K562 (cell line): Measurements from ENCODE around the gene HLTF. TPM values are rescaled to one million over a fixed set of nuclear protein-coding genes. Genes with fewer than 3 reads are reported as not detected.

ENCODE experiments used
- ATAC-seq: fragments of 200-7000 bp; cut with Tn5 transposase; 3 replicates; pipeline ENCODE4 v1.9.1; 2020; ENCODE audit warnings: moderate library complexity
- BruUV-seq: library from RNA; stranded (reverse); fragments of 400-500 nt; replicated peaks from 2 replicates; lab custom pipeline; 2021; lab: Mats Ljungman, UMichigan
- CTCF ChIA-PET: fragments of 300-600 bp; formaldehyde crosslinking; extraction: SDS; loops from one replicate; lab custom pipeline; 2021; ENCODE audit warnings: low intra/inter-chr PET ratio; lab: Yijun Ruan, JAX
- POLR2A ChIA-PET: fragments of 300-600, 350-650 bp; sonication (Branson Sonifier 250); formaldehyde crosslinking; extraction: SDS; loops from one replicate; lab custom pipeline; 2021; ENCODE audit warnings: antibody characterized with exemption, inconsistent platforms; lab: Yijun Ruan, JAX
- DNase-seq, 4 experiments: peaks; one replicate each; pipeline versions ENCODE4 v3.0.0 to v3.0.0-alpha.2; 2011 to 2018; ENCODE audit warnings: low spot score in 3 of 4, mixed read lengths in 3 of 4; ENCODE audit errors: extremely low read depth in 1 of 4
- FAIRE-seq: peaks from 2 replicates; lab custom pipeline; 2011; peaks lifted over from hg19 to GRCh38; lab: Jason Lieb, UNC
- H2AFZ ChIP-seq: 2 replicates; pipeline ENCODE4 v1.6.0; 2011; ENCODE audit warnings: low read depth, low read length, control low read depth, inconsistent platforms
- H3K27ac ChIP-seq: fragments of 200-600 bp; 3 replicates; pipeline ENCODE4 v1.8.0; 2011; ENCODE audit warnings: low read depth, mild to moderate bottlenecking, control low read depth, inconsistent platforms, low read length, moderate library complexity, mixed read lengths; ENCODE audit errors: extremely low read depth
- H3K27me3 ChIP-seq, 2 experiments: fragments of 300-600 bp in 1 of 2; 2 replicates in 1 of 2; 3 replicates in 1 of 2; pipeline versions ENCODE4 v1.6.0 to v1.8.0; 2011; ENCODE audit warnings: inconsistent platforms in 2 of 2, low read length in 2 of 2, mild to moderate bottlenecking in 1 of 2, mixed read lengths in 1 of 2, moderate library complexity in 1 of 2; ENCODE audit not compliant: control insufficient read depth in 2 of 2, insufficient read depth in 2 of 2
- H3K36me3 ChIP-seq: fragments of 300-600 bp; 3 replicates; pipeline ENCODE4 v1.8.0; 2011; ENCODE audit warnings: mild to moderate bottlenecking, low read length, inconsistent platforms; ENCODE audit not compliant: control insufficient read depth, insufficient read depth
- H3K4me1 ChIP-seq, 2 experiments: fragments of 200-600 bp in 1 of 2; replicated peaks in 1 of 2; 2 replicates in 1 of 2; 3 replicates in 1 of 2; pipeline versions ENCODE4 v1.5.1 to v1.8.0; 2011; ENCODE audit warnings: inconsistent platforms in 2 of 2, low read length in 2 of 2, mild to moderate bottlenecking in 1 of 2, mixed read lengths in 1 of 2, moderate library complexity in 1 of 2; ENCODE audit not compliant: control insufficient read depth in 2 of 2, insufficient read depth in 2 of 2
- H3K4me2 ChIP-seq: 2 replicates; pipeline ENCODE4 v1.6.1; 2011; ENCODE audit warnings: low read length, control low read depth, inconsistent platforms, mixed read lengths; ENCODE audit not compliant: insufficient read depth
- H3K4me3 ChIP-seq: fragments of 200-600 bp; sonication (generic), shearing (Covaris generic); 2 replicates; pipeline ENCODE4 v1.5.1; 2016; ENCODE audit warnings: control low read depth, inconsistent platforms
- H3K79me2 ChIP-seq: fragments of 200-600 bp; 3 replicates; pipeline ENCODE4 v1.8.0; 2011; ENCODE audit warnings: low read length, inconsistent platforms; ENCODE audit not compliant: control insufficient read depth, insufficient read depth
- H3K9ac ChIP-seq, 2 experiments: 2 replicates each; pipeline versions ENCODE4 v1.6.0 to v1.6.1; 2011; ENCODE audit warnings: low read depth in 2 of 2, low read length in 2 of 2, control low read depth in 1 of 2, inconsistent platforms in 1 of 2, mild to moderate bottlenecking in 1 of 2, mixed read lengths in 1 of 2; ENCODE audit not compliant: insufficient read depth in 1 of 2
- H3K9me1 ChIP-seq: one replicate; pipeline ENCODE4 v1.6.0; 2011; ENCODE audit warnings: inconsistent platforms, mild to moderate bottlenecking, low read length, moderate library complexity; ENCODE audit not compliant: control insufficient read depth, insufficient read depth
- H3K9me3 ChIP-seq: replicated peaks from 2 replicates; pipeline ENCODE4 v1.5.1; 2011; ENCODE audit warnings: low read depth, low read length, inconsistent platforms; ENCODE audit not compliant: control insufficient read depth, insufficient read depth
- H4K20me1 ChIP-seq: replicated peaks from 2 replicates; pipeline ENCODE4 v1.6.1; 2011; ENCODE audit warnings: low read length, inconsistent platforms, mixed read lengths; ENCODE audit not compliant: control insufficient read depth, insufficient read depth
- BCOR ChIP-seq: fragments of 450-650 bp; IDR thresholded peaks from 2 replicates; pipeline ENCODE4 v1.6.1; 2016
- CEBPG ChIP-seq, 3 experiments: fragments of 200-800 bp in 1 of 3; sonication (Bioruptor generic) in 1 of 3; sonication (generic) in 1 of 3; formaldehyde crosslinking in 1 of 3; IDR thresholded peaks in 2 of 3; conservative IDR thresholded peaks in 1 of 3; 2 replicates each; pipeline versions ENCODE4 v1.6.1 to v1.8.0; 2016 to 2022; ENCODE audit warnings: missing compliant biosample characterization in 2 of 3, missing genetic modification characterization in 2 of 3, mild to moderate bottlenecking in 1 of 3, missing genetic modification reagents in 1 of 3
- CXXC5 ChIP-seq: fragments of 250-450 bp; sonication (Bioruptor Pico); IDR thresholded peaks from 2 replicates; pipeline ENCODE4 v1.8.0; 2022; ENCODE audit warnings: inconsistent platforms, mild to moderate bottlenecking, moderate library complexity
- EP300 ChIP-seq: IDR thresholded peaks from 2 replicates; pipeline ENCODE4 v1.6.1; 2012; ENCODE audit warnings: low read length, improper control_type of control experiment
- FOXJ2 ChIP-seq: fragments of 200-800 bp; sonication (Bioruptor generic); IDR thresholded peaks from 2 replicates; pipeline ENCODE4 v1.6.1; 2016; ENCODE audit warnings: missing genetic modification characterization, missing compliant biosample characterization
- JUN ChIP-seq, 2 experiments: sonication (generic) in 1 of 2; formaldehyde crosslinking in 1 of 2; IDR thresholded peaks; 2 replicates each; pipeline versions ENCODE4 v1.6.1 to v1.8.0; 2012 to 2022; ENCODE audit warnings: borderline replicate concordance in 2 of 2, mild to moderate bottlenecking in 2 of 2, improper control_type of control experiment in 1 of 2, low read depth in 1 of 2, low read length in 1 of 2, missing genetic modification reagents in 1 of 2
- KDM4B ChIP-seq, 2 experiments: fragments of 450-650 bp in 1 of 2; sonication (generic) in 1 of 2; IDR thresholded peaks; 2 replicates each; pipeline ENCODE4 v1.6.1; 2016 to 2017; ENCODE audit warnings: borderline replicate concordance in 2 of 2, antibody characterized with exemption in 1 of 2, low read depth in 1 of 2, mild to moderate bottlenecking in 1 of 2
- KHSRP ChIP-seq: fragments of 450-650 bp; IDR thresholded peaks from 2 replicates; pipeline ENCODE4 v1.6.1; 2017
- KLF16 ChIP-seq: IDR thresholded peaks from 2 replicates; pipeline ENCODE4 v1.6.1; 2016; ENCODE audit warnings: antibody characterized with exemption
- MYNN ChIP-seq, 2 experiments: sonication (generic); formaldehyde crosslinking in 1 of 2; IDR thresholded peaks; 2 replicates each; pipeline versions ENCODE4 v1.5.0 to v1.6.1; 2016 to 2020; ENCODE audit warnings: antibody characterized with exemption in 1 of 2, missing genetic modification reagents in 1 of 2
- PHB2 ChIP-seq: fragments of 450-650 bp; IDR thresholded peaks from 2 replicates; pipeline ENCODE4 v1.6.1; 2017; ENCODE audit warnings: low read depth
- PTRF ChIP-seq: fragments of 450-650 bp; IDR thresholded peaks from 2 replicates; pipeline ENCODE4 v1.6.1; 2016; ENCODE audit warnings: mild to moderate bottlenecking, missing genetic modification characterization, missing compliant biosample characterization
- TCF3 ChIP-seq: sonication (generic); formaldehyde crosslinking; IDR thresholded peaks from 2 replicates; pipeline ENCODE4 v1.4.0; 2020; ENCODE audit warnings: mild to moderate bottlenecking, missing genetic modification reagents
- U2AF2 ChIP-seq: fragments of 200-400 bp; formaldehyde crosslinking; optimal IDR thresholded peaks from 2 replicates; pipeline ENCODE3; 2017; ENCODE audit warnings: low read depth, mild to moderate bottlenecking, low read length
- ZNF24 ChIP-seq: fragments of 450-650 bp; IDR thresholded peaks from 2 replicates; pipeline ENCODE4 v1.6.1; 2016
- ZNF253 ChIP-seq: fragments of 250-450 bp; sonication (Bioruptor Pico); conservative IDR thresholded peaks from 2 replicates; pipeline ENCODE4 v1.6.1; 2021; ENCODE audit warnings: mild to moderate bottlenecking
- ZNF274 ChIP-seq: IDR thresholded peaks from 2 replicates; pipeline ENCODE4 v1.6.1; 2011; ENCODE audit warnings: low read depth, mild to moderate bottlenecking, low read length, moderate library complexity, borderline replicate concordance
- WGBS: fragments of 100-300 bp; shearing (Covaris generic); methylation state at CpG from one replicate; pipeline ENCODE4 v1.1.6; 2016; ENCODE audit warnings: low coverage, mixed read lengths; ENCODE audit not compliant: insufficient coverage; ENCODE audit errors: missing lambda C conversion rate; 5-methylcytosine and 5-hydroxymethylcytosine counted together
- in situ Hi-C: fragments of 300-500 bp; cut with MboI; formaldehyde crosslinking; loops from 4 replicates; pipeline ENCODE4 v1.15.0; 2018; ENCODE audit warnings: inconsistent platforms, mixed read lengths
- intact Hi-C: fragments of 100-400 bp; cut with micrococcal nuclease; formaldehyde crosslinking; loops from 2 replicates; pipeline ENCODE4 v1.14.2; 2022
- polyA plus RNA-seq, 8 experiments: library from polyadenylated mRNA; depleted of rRNA in 4 of 8; stranded (reverse) in 5 of 8; unstranded in 3 of 8; fragments of >200 nt; fragmentation: Nextera tagmentation in 2 of 8; fragmentation: Illumina TruSeq in 1 of 8; extraction: Ambion mirVana in 2 of 8; extraction: Trizol in 1 of 8; gene quantifications; 2 replicates each; pipeline versions ENCODE4 v1.2.1 to v1.2.3, GENCODE V29; 2011 to 2014; ENCODE audit warnings: inconsistent platforms in 1 of 8, missing spikeins in 1 of 8
- total RNA-seq, 7 experiments: library from RNA; depleted of rRNA in 6 of 7; stranded (reverse); fragments of >200 nt in 6 of 7; fragmentation: Illumina TruSeq in 2 of 7; extraction: Trizol in 2 of 7; gene quantifications; 2 replicates each; pipeline versions ENCODE4 v1.2.1 to v1.2.3, GENCODE V29; 2011 to 2021; ENCODE audit warnings: low replicate concordance in 1 of 7
- TF ChIP-seq, protein P1 (sequence below): fragments of 150-350 bp; IDR thresholded peaks from 2 replicates; pipeline ENCODE4 v1.6.1; 2014; ENCODE audit warnings: low read depth, mild to moderate bottlenecking, low read length, borderline replicate concordance

The HLTF gene
- total and polyA plus RNA-seq, 9 of the 15 experiments (the other 6 are each of a cell fraction or from before 2014, with no cell fraction given), result 35.1 to 82.4 (median 50.4) TPM

DNA sequence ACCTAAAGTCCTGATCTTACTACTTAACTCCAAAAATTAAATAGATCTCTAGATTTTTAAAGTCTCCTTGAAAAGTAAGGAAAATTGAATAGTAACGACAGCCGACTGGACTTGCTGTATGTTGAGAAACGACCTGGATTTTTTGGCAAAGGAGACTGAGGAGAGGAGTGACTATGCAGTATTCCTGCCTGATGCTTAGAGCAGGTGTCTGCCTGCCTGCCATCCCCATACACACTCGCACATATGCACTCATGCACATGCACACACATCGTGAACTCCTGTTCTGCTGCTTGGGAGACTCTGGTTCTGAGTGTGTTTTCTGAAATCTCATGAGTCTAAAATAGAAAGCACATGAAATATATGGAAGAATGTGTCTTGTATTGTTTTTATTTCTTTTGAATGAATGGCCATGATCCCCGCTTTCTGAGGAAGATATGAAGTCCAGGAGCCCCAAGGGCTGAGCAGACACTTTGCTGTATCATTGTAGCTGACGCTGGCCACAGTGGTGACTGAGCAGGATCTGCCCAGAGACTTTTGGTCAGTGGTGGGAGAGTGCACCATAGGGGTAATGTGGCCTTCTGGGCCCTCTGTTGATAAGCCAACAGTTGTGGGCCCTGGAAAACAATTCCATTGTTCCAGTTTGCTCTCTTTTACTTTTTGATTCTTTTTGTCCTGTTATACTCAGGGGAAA is 78.6 kb downstream of the HLTF start (continued):
- no peak for TF ChIP-seq BCOR
- no peak for TF ChIP-seq MYNN (IDR thresholded peaks at IDR 0.05)
- no peak for TF ChIP-seq MYNN (CRISPR knock-in tag; IDR thresholded peaks at IDR 0.05)
- no peak for TF ChIP-seq TCF3 (CRISPR knock-in tag)
- no peak for TF ChIP-seq KLF16
- TF ChIP-seq CEBPG (CRISPR knock-in tag; IDR thresholded peaks at IDR 0.05), result no peak
- TF ChIP-seq CEBPG (tag; conservative IDR thresholded peaks at IDR 0.05 in 1 of 2, IDR thresholded peaks at IDR 0.05 in 1 of 2), result no peak
- peak; percentile 62 for TF ChIP-seq ZNF24
- no peak for TF ChIP-seq PHB2
- TF ChIP-seq PTRF (tag), result no peak
- TF ChIP-seq, all 486 proteins: peak for 4

DNA sequence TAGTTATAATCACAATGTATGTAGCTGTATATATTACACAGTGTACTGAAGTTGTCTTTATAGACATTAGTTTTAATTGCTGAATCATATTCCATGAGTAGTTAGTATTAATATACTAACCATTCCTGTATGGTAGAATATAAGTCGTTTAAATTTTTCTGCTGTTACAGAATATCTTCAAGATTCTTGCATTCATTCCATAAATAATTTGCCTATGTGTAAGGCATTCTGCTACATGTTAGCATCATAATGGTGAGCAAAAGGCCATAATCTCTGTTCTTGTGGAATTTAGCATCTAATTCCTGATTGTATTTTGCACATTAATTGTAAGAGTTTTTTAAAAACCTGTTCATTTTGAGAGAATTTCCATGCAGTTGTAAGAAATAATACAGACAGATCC is 80.9 kb downstream of the HLTF start:
- no peak overlapping the region for H3K9ac ChIP-seq
- FAIRE-seq, result no peak
- TF ChIP-seq KHSRP (no peak), FOXJ2 (tag) (no peak), CXXC5 (CRISPR knock-in tag) (no peak), ZNF274 (no peak), KDM4B (IDR thresholded peaks at IDR 0.05; ENCODE audit: borderline replicate concordance in 2 of 2, low read depth in 1 of 2) (no peak), EP300 (no peak), ZNF253 (CRISPR knock-in tag) (no peak), JUN (IDR thresholded peaks at IDR 0.05; ENCODE audit: borderline replicate concordance, low read depth, low read length) (no peak), JUN (CRISPR knock-in tag; IDR thresholded peaks at IDR 0.05; ENCODE audit: borderline replicate concordance) (no peak), U2AF2 (no peak)
- TF ChIP-seq, protein P1, sequence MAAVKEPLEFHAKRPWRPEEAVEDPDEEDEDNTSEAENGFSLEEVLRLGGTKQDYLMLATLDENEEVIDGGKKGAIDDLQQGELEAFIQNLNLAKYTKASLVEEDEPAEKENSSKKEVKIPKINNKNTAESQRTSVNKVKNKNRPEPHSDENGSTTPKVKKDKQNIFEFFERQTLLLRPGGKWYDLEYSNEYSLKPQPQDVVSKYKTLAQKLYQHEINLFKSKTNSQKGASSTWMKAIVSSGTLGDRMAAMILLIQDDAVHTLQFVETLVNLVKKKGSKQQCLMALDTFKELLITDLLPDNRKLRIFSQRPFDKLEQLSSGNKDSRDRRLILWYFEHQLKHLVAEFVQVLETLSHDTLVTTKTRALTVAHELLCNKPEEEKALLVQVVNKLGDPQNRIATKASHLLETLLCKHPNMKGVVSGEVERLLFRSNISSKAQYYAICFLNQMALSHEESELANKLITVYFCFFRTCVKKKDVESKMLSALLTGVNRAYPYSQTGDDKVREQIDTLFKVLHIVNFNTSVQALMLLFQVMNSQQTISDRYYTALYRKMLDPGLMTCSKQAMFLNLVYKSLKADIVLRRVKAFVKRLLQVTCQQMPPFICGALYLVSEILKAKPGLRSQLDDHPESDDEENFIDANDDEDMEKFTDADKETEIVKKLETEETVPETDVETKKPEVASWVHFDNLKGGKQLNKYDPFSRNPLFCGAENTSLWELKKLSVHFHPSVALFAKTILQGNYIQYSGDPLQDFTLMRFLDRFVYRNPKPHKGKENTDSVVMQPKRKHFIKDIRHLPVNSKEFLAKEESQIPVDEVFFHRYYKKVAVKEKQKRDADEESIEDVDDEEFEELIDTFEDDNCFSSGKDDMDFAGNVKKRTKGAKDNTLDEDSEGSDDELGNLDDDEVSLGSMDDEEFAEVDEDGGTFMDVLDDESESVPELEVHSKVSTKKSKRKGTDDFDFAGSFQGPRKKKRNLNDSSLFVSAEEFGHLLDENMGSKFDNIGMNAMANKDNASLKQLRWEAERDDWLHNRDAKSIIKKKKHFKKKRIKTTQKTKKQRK, result no peak

More for the DNA sequence above, 80.9 kb downstream of the HLTF start:
- intact Hi-C loops (no loop called here), in situ Hi-C loops (no loop called here)
- ChIA-PET CTCF (no interaction called here), POLR2A (interaction anchor here (1.3 kb wide), 1 partner anchor 14 kb away, joined by 3 read pairs; the partner anchor contains the start of gene GYG1)
- Histone ChIP-seq H3K79me2 (no peaks in the 10 kb centered on the region), H3K36me3 (peaks cover 17% of the 10 kb centered on the region), H2AFZ (no peak overlapping the region), H4K20me1 (no peaks in the 10 kb centered on the region), H3K4me3 (no peak overlapping the region), H3K4me2 (no peak overlapping the region), H3K4me1 (no peaks in the 10 kb centered on the region), H3K9me1 (no peaks in the 10 kb centered on the region), H3K9me3 (no peaks in the 10 kb centered on the region), H3K27ac (no peak overlapping the region), H3K27me3 (no peaks in the 10 kb centered on the region)
- 24% methylated on average over 1 of the region's 1 CpG for WGBS
- no peak for DNase-seq
- ATAC-seq, result no peak
- no TSS peak for BruUV-seq
